ENCODE data around the gene RBBP8NL. TPM values are rescaled to one million over a fixed set of nuclear protein-coding genes. Genes with fewer than 3 reads are reported as not detected.

Gene RBBP8NL
- polyA plus RNA-seq, 5 donors = 2.7 to 4.4 (median 3.5) TPM

GRCh38 chr20:62408640-62409039 is 18.7 kb downstream of the RBBP8NL start:
- DNase-seq = no peak

DNA sequence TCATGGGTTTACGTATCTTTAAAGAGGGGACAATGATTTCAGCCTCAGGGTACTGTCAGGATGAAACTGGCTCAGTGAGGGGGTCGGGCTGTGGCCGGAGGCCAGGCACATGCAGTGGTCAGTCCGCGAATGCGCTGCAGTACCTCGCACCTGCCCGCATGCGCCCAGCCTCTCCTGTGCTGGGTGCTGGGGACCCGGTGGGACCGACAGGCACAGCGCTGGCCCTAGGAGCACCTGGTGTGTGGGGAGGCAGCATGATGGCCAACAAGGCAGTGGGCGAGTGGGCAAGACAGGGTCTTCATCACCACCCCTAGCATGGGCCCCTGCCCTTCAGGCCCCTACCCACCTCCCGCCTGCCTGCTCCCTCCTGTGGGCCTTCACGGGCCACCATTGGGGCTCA is 19.3 kb downstream of the RBBP8NL start:
- no peak for DNase-seq

- DNase-seq = peak; percentile 91
Observed at GRCh38 chr20:62407221-62407992, 19.9 kb downstream of the RBBP8NL start, which contains the start of gene CABLES2. TSS of gene CABLES2 (minus strand) at chr20:62407285. CDS start at chr20:62407276, 9 bp downstream.

- DNase-seq = no peak
Observed at GRCh38 chr20:62406635-62407176, 20.6 kb downstream of the RBBP8NL start.

DNA sequence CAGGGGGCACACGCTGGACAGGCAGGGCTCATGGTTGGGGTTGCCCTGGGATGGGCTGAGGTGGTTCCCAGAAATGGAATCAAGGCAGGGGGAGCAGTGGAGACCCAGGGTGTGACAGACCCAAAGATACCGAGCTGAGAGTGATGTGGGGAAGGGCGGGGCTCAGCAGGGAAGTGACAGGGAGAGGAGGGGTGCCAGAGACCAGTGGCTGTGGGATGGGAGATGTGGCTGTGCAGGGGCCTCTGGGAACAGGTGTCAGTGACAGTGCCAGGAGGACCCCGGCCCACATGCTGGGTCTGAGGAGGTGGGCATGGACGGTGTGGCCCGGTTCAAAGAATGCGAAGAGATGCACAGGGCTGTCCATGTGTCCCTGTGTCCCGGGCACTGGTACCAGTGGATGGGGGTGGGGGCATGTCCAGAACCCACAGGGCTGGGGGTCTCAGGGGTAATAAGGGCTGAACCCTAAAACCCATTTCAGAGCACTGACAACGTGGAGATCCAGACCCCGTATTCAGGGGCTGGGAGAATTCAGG is 21.3 kb downstream of the RBBP8NL start:
- DNase-seq = no peak

- DNase-seq = no peak
Observed at GRCh38 chr20:62405108-62405980, 22.0 kb downstream of the RBBP8NL start.

GRCh38 chr20:62404761-62405107 is 22.6 kb downstream of the RBBP8NL start:
- no peak for DNase-seq

GRCh38 chr20:62404112-62404665 is 23.1 kb downstream of the RBBP8NL start:
- no peak for DNase-seq

DNA sequence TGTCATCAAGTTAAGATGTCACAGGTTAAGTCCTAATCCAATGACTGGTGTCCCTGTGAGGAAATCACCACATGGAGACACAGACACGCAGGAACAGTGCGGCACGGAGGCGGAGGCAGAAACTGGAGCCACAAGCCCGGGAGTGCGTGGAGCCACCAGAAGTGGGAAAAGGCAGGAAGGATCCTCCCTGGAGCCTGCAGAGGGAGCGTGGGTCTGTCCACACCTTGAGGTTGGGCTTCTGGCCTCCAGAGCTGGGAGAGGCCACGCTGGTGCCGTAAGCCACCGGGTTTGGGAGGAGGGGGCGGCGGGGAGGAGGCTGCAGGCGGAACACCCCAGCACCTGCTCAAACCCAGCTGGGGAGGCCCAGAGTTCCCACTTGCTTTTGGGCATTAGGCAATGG is 24.0 kb downstream of the RBBP8NL start:
- DNase-seq = no peak

GRCh38 chr20:62402456-62403150 is 24.7 kb downstream of the RBBP8NL start:
- DNase-seq = no peak

GRCh38 chr20:62401331-62401779 is 26.0 kb downstream of the RBBP8NL start:
- no peak for DNase-seq

DNA sequence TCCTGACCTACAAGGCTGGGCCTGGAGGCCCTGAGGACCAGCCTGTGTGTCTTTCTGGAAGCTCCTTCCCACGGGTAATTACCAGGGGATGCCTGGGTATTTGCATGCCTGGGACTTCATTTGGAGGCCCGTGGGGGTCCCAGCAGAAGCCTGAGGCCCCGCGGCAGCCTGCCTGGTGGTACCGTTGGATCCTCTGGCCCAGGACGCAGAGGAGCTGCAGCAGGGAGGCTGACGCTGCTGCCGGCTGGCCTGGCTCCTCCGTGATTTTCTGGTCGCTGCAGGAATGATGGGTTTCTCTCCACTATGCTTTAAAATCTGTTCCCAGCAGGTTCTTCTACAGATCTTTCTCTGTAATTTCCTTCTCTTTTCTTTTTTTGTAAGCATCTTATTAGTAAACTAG is 26.8 kb downstream of the RBBP8NL start:
- no peak for DNase-seq

- DNase-seq = no peak
Observed at GRCh38 chr20:62400021-62400420, 27.3 kb downstream of the RBBP8NL start.

GRCh38 chr20:62398120-62398821 is 29.1 kb downstream of the RBBP8NL start:
- DNase-seq = no peak

GRCh38 chr20:62396367-62397239 is 30.7 kb downstream of the RBBP8NL start:
- no peak for DNase-seq

GRCh38 chr20:62395311-62396242 is 31.8 kb downstream of the RBBP8NL start:
- no peak for DNase-seq

- no peak for DNase-seq
Observed at GRCh38 chr20:62394248-62395245, 32.8 kb downstream of the RBBP8NL start.
